IMR-90 (cell line): ENCODE measurements around the gene SPACA6. TPM values are rescaled to one million over a fixed set of nuclear protein-coding genes. Genes with fewer than 3 reads are reported as not detected.

Experiments used
- ATAC-seq: fragments of 200-7000 bp; cut with Tn5 transposase; 2 replicates; pipeline ENCODE4 v1.9.1; 2020; ENCODE audit warnings: low read depth, mild to moderate bottlenecking, moderate library complexity
- BruUV-seq: library from RNA; stranded (reverse); fragments of 400-500 nt; replicated peaks from 2 replicates; lab custom pipeline; 2021; lab: Mats Ljungman, UMichigan
- CTCF ChIA-PET: fragments of 300-600 bp; formaldehyde crosslinking; extraction: SDS; loops from one replicate; lab custom pipeline; 2021; ENCODE audit warnings: antibody characterized with exemption; lab: Yijun Ruan, JAX
- POLR2A ChIA-PET: fragments of 300-600 bp; sonication (Branson Sonifier 250); formaldehyde crosslinking; loops from one replicate; lab custom pipeline; 2022; ENCODE audit warnings: antibody characterized with exemption; ENCODE audit not compliant: unreplicated experiment; lab: Charles Lee
- DNase-seq: peaks from one replicate; pipeline ENCODE4 v3.0.0; 2013
- H2AFZ ChIP-seq: replicated peaks from 2 replicates; pipeline ENCODE3; 2013; ENCODE audit warnings: low read length, mild to moderate bottlenecking; ENCODE audit not compliant: poor library complexity
- H2AK5ac ChIP-seq: 2 replicates; pipeline ENCODE4 v1.6.1; 2013; ENCODE audit warnings: low read depth, low read length, inconsistent platforms
- H2AK9ac ChIP-seq: replicated peaks from 2 replicates; pipeline ENCODE3; 2013; ENCODE audit warnings: mild to moderate bottlenecking, low read depth, low read length, moderate library complexity; ENCODE audit not compliant: poor library complexity
- H2BK120ac ChIP-seq: 2 replicates; pipeline ENCODE4 v1.6.1; 2013; ENCODE audit warnings: low read depth, low read length, inconsistent platforms
- H2BK15ac ChIP-seq: 3 replicates; pipeline ENCODE4 v1.6.1; 2013; ENCODE audit warnings: low read depth, low read length, inconsistent platforms
- H2BK20ac ChIP-seq: 2 replicates; pipeline ENCODE4 v1.6.1; 2013; ENCODE audit warnings: low read depth, mild to moderate bottlenecking, inconsistent platforms, low read length, moderate library complexity
- H2BK5ac ChIP-seq: 2 replicates; pipeline ENCODE4 v1.6.1; 2013; ENCODE audit warnings: mild to moderate bottlenecking, low read depth, low read length, inconsistent platforms; ENCODE audit not compliant: poor library complexity, severe bottlenecking
- H3K14ac ChIP-seq: replicated peaks from 2 replicates; pipeline ENCODE4 v1.6.1; 2013; ENCODE audit warnings: low read depth, low read length, inconsistent platforms
- H3K18ac ChIP-seq: 2 replicates; pipeline ENCODE4 v1.6.1; 2013; ENCODE audit warnings: low read depth, low read length, control low read depth
- H3K23ac ChIP-seq: 2 replicates; pipeline ENCODE4 v1.6.1; 2013; ENCODE audit warnings: low read depth, low read length, inconsistent platforms
- H3K27ac ChIP-seq: 2 replicates; pipeline ENCODE4 v1.5.1; 2013; ENCODE audit warnings: mild to moderate bottlenecking, control low read depth, low read length; ENCODE audit not compliant: insufficient read depth
- H3K27me3 ChIP-seq: 2 replicates; pipeline ENCODE4 v1.6.1; 2013; ENCODE audit warnings: low read length; ENCODE audit not compliant: control insufficient read depth, insufficient read depth
- H3K36me3 ChIP-seq: 2 replicates; pipeline ENCODE4 v1.6.1; 2013; ENCODE audit warnings: low read length, mixed read lengths; ENCODE audit not compliant: control insufficient read depth, insufficient read depth
- H3K4ac ChIP-seq: 2 replicates; pipeline ENCODE4 v1.6.1; 2013; ENCODE audit warnings: low read depth, low read length, inconsistent platforms
- H3K4me1 ChIP-seq: 2 replicates; pipeline ENCODE4 v1.6.1; 2013; ENCODE audit warnings: low read length, mixed read lengths; ENCODE audit not compliant: control insufficient read depth, insufficient read depth
- H3K4me2 ChIP-seq: 2 replicates; pipeline ENCODE4 v1.6.1; 2013; ENCODE audit warnings: low read depth, mild to moderate bottlenecking, control low read depth, low read length, moderate library complexity
- H3K4me3 ChIP-seq: 2 replicates; pipeline ENCODE4 v1.5.1; 2013; ENCODE audit warnings: low read depth, mild to moderate bottlenecking, control low read depth, low read length, moderate library complexity; ENCODE audit not compliant: insufficient read depth
- H3K56ac ChIP-seq: 2 replicates; pipeline ENCODE4 v1.6.1; 2013; ENCODE audit warnings: low read length, inconsistent platforms; ENCODE audit not compliant: insufficient read depth; ENCODE audit errors: extremely low read depth
- H3K79me1 ChIP-seq, 2 experiments: 2 replicates each; pipeline ENCODE4 v1.6.1; 2013; ENCODE audit warnings: low read length in 2 of 2, inconsistent platforms in 1 of 2, low read depth in 1 of 2
- H3K9ac ChIP-seq: 2 replicates; pipeline ENCODE4 v1.6.1; 2013; ENCODE audit warnings: low read depth, low read length, control low read depth
- H3K9me1 ChIP-seq: 2 replicates; pipeline ENCODE4 v1.6.1; 2013; ENCODE audit warnings: low read length, inconsistent platforms; ENCODE audit not compliant: insufficient read depth
- H3K9me3 ChIP-seq: 2 replicates; pipeline ENCODE4 v1.6.1; 2013; ENCODE audit warnings: low read length; ENCODE audit not compliant: control insufficient read depth, insufficient read depth
- H4K20me1 ChIP-seq: 2 replicates; pipeline ENCODE4 v1.6.1; 2013; ENCODE audit warnings: low read length, inconsistent platforms; ENCODE audit not compliant: insufficient read depth
- H4K5ac ChIP-seq: 2 replicates; pipeline ENCODE4 v1.6.1; 2013; ENCODE audit warnings: mild to moderate bottlenecking, low read depth, low read length, control low read depth
- H4K8ac ChIP-seq, 2 experiments: 2 replicates each; pipeline ENCODE4 v1.6.1; 2013; ENCODE audit warnings: low read depth in 2 of 2, low read length in 2 of 2, control low read depth in 1 of 2, inconsistent platforms in 1 of 2
- H4K91ac ChIP-seq: 2 replicates; pipeline ENCODE4 v1.6.1; 2013; ENCODE audit warnings: low read depth, low read length, inconsistent platforms; ENCODE audit not compliant: insufficient read depth
- BHLHE40 ChIP-seq: fragments of 150-350 bp; IDR thresholded peaks from 2 replicates; pipeline ENCODE4 v1.6.1; 2016; ENCODE audit warnings: mild to moderate bottlenecking, low read depth, low read length
- CEBPB ChIP-seq: IDR thresholded peaks from 2 replicates; pipeline ENCODE4 v1.6.1; 2012; ENCODE audit warnings: low read depth, low read length, improper control_type of control experiment
- CHD1 ChIP-seq: IDR thresholded peaks from 2 replicates; pipeline ENCODE4 v1.6.1; 2012; ENCODE audit warnings: low read depth, low read length, improper control_type of control experiment
- CTCF ChIP-seq: conservative IDR thresholded peaks from 2 replicates; pipeline ENCODE4 v1.5.1; 2012; ENCODE audit warnings: mild to moderate bottlenecking, low read depth, low read length, improper control_type of control experiment
- ELK1 ChIP-seq: fragments of 150-350 bp; IDR thresholded peaks from 2 replicates; pipeline ENCODE4 v1.6.1; 2016; ENCODE audit warnings: low read depth, mild to moderate bottlenecking, low read length, moderate library complexity, borderline replicate concordance
- FOS ChIP-seq: fragments of 150-350 bp; IDR thresholded peaks from 2 replicates; pipeline ENCODE4 v1.6.1; 2016; ENCODE audit warnings: low read depth, low read length
- MAFK ChIP-seq: IDR thresholded peaks from 2 replicates; pipeline ENCODE4 v1.6.1; 2012; ENCODE audit warnings: low read depth, low read length, improper control_type of control experiment
- MAZ ChIP-seq: IDR thresholded peaks from 2 replicates; pipeline ENCODE4 v1.6.1; 2012; ENCODE audit warnings: low read depth, mild to moderate bottlenecking, low read length, improper control_type of control experiment, moderate library complexity, borderline replicate concordance
- MXI1 ChIP-seq: IDR thresholded peaks from 2 replicates; pipeline ENCODE4 v1.6.1; 2012; ENCODE audit warnings: low read depth, mild to moderate bottlenecking, low read length, moderate library complexity, borderline replicate concordance
- NFE2L2 ChIP-seq: fragments of 150-350 bp; IDR thresholded peaks from 2 replicates; pipeline ENCODE4 v1.6.1; 2016; ENCODE audit warnings: low read depth, mild to moderate bottlenecking, low read length
- POLR2A ChIP-seq: IDR thresholded peaks from 2 replicates; pipeline ENCODE4 v1.6.1; 2012; ENCODE audit warnings: mild to moderate bottlenecking, low read depth, low read length
- RAD21 ChIP-seq: IDR thresholded peaks from 2 replicates; pipeline ENCODE4 v1.6.1; 2012; ENCODE audit warnings: low read length, improper control_type of control experiment
- RCOR1 ChIP-seq: IDR thresholded peaks from 2 replicates; pipeline ENCODE4 v1.6.1; 2012; ENCODE audit warnings: mild to moderate bottlenecking, low read length, improper control_type of control experiment; ENCODE audit not compliant: insufficient replicate concordance
- RFX5 ChIP-seq: IDR thresholded peaks from 2 replicates; pipeline ENCODE4 v1.8.0; 2012; ENCODE audit warnings: low read depth, mild to moderate bottlenecking, low read length, moderate library complexity
- SMC3 ChIP-seq: fragments of 150-350 bp; IDR thresholded peaks from 2 replicates; pipeline ENCODE4 v1.6.1; 2016; ENCODE audit warnings: low read depth, mild to moderate bottlenecking, antibody characterized with exemption, low read length, moderate library complexity
- USF2 ChIP-seq: fragments of 150-350 bp; IDR thresholded peaks from 2 replicates; pipeline ENCODE4 v1.6.1; 2017; ENCODE audit warnings: mild to moderate bottlenecking, antibody characterized with exemption, low read length, low read depth
- WGBS, 2 experiments: methylation state at CpG; one replicate each; pipeline versions ENCODE4 v1.1.5 to v1.1.7; 2013; ENCODE audit warnings: missing lambda C conversion rate in 2 of 2; ENCODE audit not compliant: insufficient read length in 1 of 2; ENCODE audit errors: extremely low coverage in 2 of 2; 5-methylcytosine and 5-hydroxymethylcytosine counted together
- dilution Hi-C: fragments of 300-500 bp; cut with HindIII; formaldehyde crosslinking; loops from one replicate; pipeline ENCODE4 v1.14.3; 2018; ENCODE audit warnings: low sequenced_read_pairs; ENCODE audit not compliant: unreplicated experiment
- in situ Hi-C: fragments of 300-500 bp; cut with MboI; formaldehyde crosslinking; loops from 3 replicates; pipeline ENCODE4 v1.14.3; 2019; ENCODE audit warnings: low sequenced_read_pairs, inconsistent platforms, mixed read lengths
- intact Hi-C: fragments of 100-400 bp; cut with micrococcal nuclease; formaldehyde crosslinking; loops from 2 replicates; pipeline ENCODE4 v1.10.0; 2022
- polyA plus RNA-seq, 3 experiments: library from polyadenylated mRNA; depleted of rRNA; stranded (reverse); fragments of >200 nt; gene quantifications; 2 replicates each; pipeline ENCODE4 v1.2.3, GENCODE V29; 2012; ENCODE audit warnings: low replicate concordance in 1 of 3
- total RNA-seq: library from RNA; depleted of rRNA; stranded (reverse); fragments of >200 nt; gene quantifications from 2 replicates; pipeline ENCODE4 v1.2.3, GENCODE V29; 2012

Gene SPACA6
- total and polyA plus RNA-seq, 2 of the 4 experiments (the other 2 are of a cell fraction), result 1.3 to 13.6 TPM

GRCh38 chr19:51721905-51722304, 28.8 kb downstream of the SPACA6 start:
- H3K4me3 ChIP-seq, result no peak overlapping the region
- CTCF ChIA-PET, result no interaction called here

More at GRCh38 chr19:51721905-51722304, 28.8 kb downstream of the SPACA6 start:
- Histone ChIP-seq H3K18ac (no peak overlapping the region), H3K79me1 (no peaks in the 10 kb centered on the region), H3K56ac (no peak overlapping the region), H3K14ac (no peak overlapping the region), H4K91ac (no peak overlapping the region), H2BK120ac (no peak overlapping the region), H2BK5ac (no peak overlapping the region), H2BK15ac (no peak overlapping the region), H3K4me2 (no peak overlapping the region), H2AK9ac (no peak overlapping the region), H3K27ac (no peak overlapping the region), H3K9me3 (peaks cover 3% of the 10 kb centered on the region), H2AFZ (no peak overlapping the region), H3K4me1 (no peaks in the 10 kb centered on the region; the same call in 1 of the 2 replicates), H4K20me1 (no peaks in the 10 kb centered on the region), H3K27me3 (peaks cover 54% of the 10 kb centered on the region), H3K9ac (no peak overlapping the region), H4K5ac (no peak overlapping the region), H3K23ac (no peak overlapping the region), H3K36me3 (no peaks in the 10 kb centered on the region), H2AK5ac (no peak overlapping the region), H3K9me1 (no peaks in the 10 kb centered on the region), H2BK20ac (no peak overlapping the region), H3K4ac (no peak overlapping the region), H4K8ac (no peak overlapping the region)
- no TSS peak for BruUV-seq
- DNase-seq (no peak), ATAC-seq (no peak)
- intact Hi-C loops (no loop called here), in situ Hi-C loops (no loop called here), dilution Hi-C loops (no loop called here)
- POLR2A ChIA-PET, result no interaction called here
- no CpG with 5 or more reads among the region's 7 CpGs for WGBS, 2 experiments
- no peak for TF ChIP-seq FOS
- no peak for TF ChIP-seq USF2
- no peak for TF ChIP-seq MAFK
- TF ChIP-seq NFE2L2, result no peak
- no peak for TF ChIP-seq RAD21
- no peak for TF ChIP-seq MAZ
- no peak for TF ChIP-seq ELK1
- no peak for TF ChIP-seq POLR2A
- no peak for TF ChIP-seq RFX5
- no peak for TF ChIP-seq RCOR1
- TF ChIP-seq MXI1, result no peak
- no peak for TF ChIP-seq CHD1
- no peak for TF ChIP-seq CTCF
- TF ChIP-seq SMC3, result no peak
- TF ChIP-seq CEBPB, result no peak
- TF ChIP-seq BHLHE40, result no peak
